ENCODE data around the gene UPK1B.

The UPK1B gene

GRCh38 chr3:119238363-119238762, 65.0 kb downstream of the UPK1B start:
- no peak for TF ChIP-seq REST (IDR thresholded peaks at IDR 0.05; ENCODE audit: insufficient read depth in 1 of 2, low read depth in 2 of 2, low read length in 2 of 2)
- TF ChIP-seq FOXP2 (optimal IDR thresholded peaks at IDR 0.05; ENCODE audit: borderline replicate concordance, extremely low read depth, extremely low read length, insufficient read depth) = no peak
- TF ChIP-seq POLR2AphosphoS5 (IDR thresholded peaks at IDR 0.05; ENCODE audit: low read depth, low read length) = no peak
- no peak for TF ChIP-seq TAF1 (IDR thresholded peaks at IDR 0.05; ENCODE audit: borderline replicate concordance, insufficient read depth, low read length)
- TF ChIP-seq SIN3A (IDR thresholded peaks at IDR 0.05; ENCODE audit: borderline replicate concordance, insufficient read depth, low read length) = no peak

GRCh38 chr3:119239206-119239820, 65.9 kb downstream of the UPK1B start:
- no peak for TF ChIP-seq TAF1 (IDR thresholded peaks at IDR 0.05; ENCODE audit: borderline replicate concordance, insufficient read depth, low read length)
- no peak for TF ChIP-seq FOXP2 (optimal IDR thresholded peaks at IDR 0.05; ENCODE audit: borderline replicate concordance, extremely low read depth, extremely low read length, insufficient read depth)
- no peak for TF ChIP-seq SIN3A (IDR thresholded peaks at IDR 0.05; ENCODE audit: borderline replicate concordance, insufficient read depth, low read length)
- TF ChIP-seq REST (IDR thresholded peaks at IDR 0.05; ENCODE audit: insufficient read depth in 1 of 2, low read depth in 2 of 2, low read length in 2 of 2) = no peak
- no peak for TF ChIP-seq POLR2AphosphoS5 (IDR thresholded peaks at IDR 0.05; ENCODE audit: low read depth, low read length)

- TF ChIP-seq SIN3A (IDR thresholded peaks at IDR 0.05; ENCODE audit: borderline replicate concordance, insufficient read depth, low read length) (no peak), REST (IDR thresholded peaks at IDR 0.05; ENCODE audit: insufficient read depth in 1 of 2, low read depth in 2 of 2, low read length in 2 of 2) (no peak), TAF1 (IDR thresholded peaks at IDR 0.05; ENCODE audit: borderline replicate concordance, insufficient read depth, low read length) (no peak), POLR2AphosphoS5 (IDR thresholded peaks at IDR 0.05; ENCODE audit: low read depth, low read length) (no peak), FOXP2 (optimal IDR thresholded peaks at IDR 0.05; ENCODE audit: borderline replicate concordance, extremely low read depth, extremely low read length, insufficient read depth) (no peak)
These were observed 66.7 kb downstream of the UPK1B start for GRCh38 chr3:119240101-119240590.

- TF ChIP-seq TAF1 (IDR thresholded peaks at IDR 0.05; ENCODE audit: borderline replicate concordance, insufficient read depth, low read length) = 0 out of 2 replicates have a peak, but pooled peaks have one; percentile 44
- TF ChIP-seq REST (IDR thresholded peaks at IDR 0.05; ENCODE audit: insufficient read depth in 1 of 2, low read depth in 2 of 2, low read length in 2 of 2) = no peak
- no peak for TF ChIP-seq FOXP2 (optimal IDR thresholded peaks at IDR 0.05; ENCODE audit: borderline replicate concordance, extremely low read depth, extremely low read length, insufficient read depth)
- no peak for TF ChIP-seq SIN3A (IDR thresholded peaks at IDR 0.05; ENCODE audit: borderline replicate concordance, insufficient read depth, low read length)
- TF ChIP-seq POLR2AphosphoS5 (IDR thresholded peaks at IDR 0.05; ENCODE audit: low read depth, low read length) = peak; percentile 61; the same call in 1 of the 2 replicates
These were observed 67.4 kb downstream of the UPK1B start, which contains the start of gene B4GALT4 for GRCh38 chr3:119240591-119241434. TSS of gene B4GALT4 (minus strand) at chr3:119240878. CDS start at chr3:119230099, 10,779 bp downstream.
